Measurements from ENCODE around the gene GPR155. TPM values are rescaled to one million over a fixed set of nuclear protein-coding genes. Genes with fewer than 3 reads are reported as not detected.

Gene GPR155
- total and polyA plus RNA-seq, 9 of the 15 experiments (the other 6 are each of a cell fraction or from before 2014, with no cell fraction given) = 0.04 to 0.40 (median 0.11) TPM; not detected in 1

DNA sequence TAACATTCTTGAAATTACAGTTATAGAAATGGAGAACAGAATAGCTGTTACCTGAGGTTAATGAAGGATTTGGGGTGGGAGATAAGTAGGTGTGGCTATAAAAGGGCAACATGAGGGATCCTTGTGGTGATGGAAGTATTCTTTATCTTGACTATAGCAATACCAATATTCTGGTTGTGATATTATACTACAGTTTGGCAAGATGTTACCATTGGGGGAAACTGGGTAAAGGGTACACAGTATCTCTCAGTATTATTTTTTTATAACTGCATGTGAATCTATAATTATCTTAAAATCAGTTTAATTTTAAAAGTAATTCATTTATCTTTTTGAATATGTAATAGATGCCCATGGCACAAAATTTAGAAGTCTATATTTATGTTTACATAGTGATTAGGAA lies 83.2 kb downstream of the GPR155 start:
- Histone ChIP-seq H3K27me3 (ENCODE audit: control insufficient read depth in 2 of 2, insufficient read depth in 2 of 2, low read length in 2 of 2) (no peaks in the 10 kb centered on the region), H3K9me3 (replicated peaks; ENCODE audit: control insufficient read depth, insufficient read depth, low read depth, low read length) (no peaks in the 10 kb centered on the region), H3K4me2 (ENCODE audit: insufficient read depth, low read length) (no peak overlapping the region), H3K79me2 (ENCODE audit: control insufficient read depth, insufficient read depth, low read length) (no peaks in the 10 kb centered on the region), H3K9me1 (ENCODE audit: control insufficient read depth, insufficient read depth, low read length) (no peaks in the 10 kb centered on the region), H3K4me1 (replicated peaks in 1 of 2; ENCODE audit: control insufficient read depth in 2 of 2, insufficient read depth in 2 of 2, low read length in 2 of 2) (no peaks in the 10 kb centered on the region), H3K27ac (ENCODE audit: extremely low read depth, low read depth, low read length) (no peak overlapping the region), H3K36me3 (ENCODE audit: control insufficient read depth, insufficient read depth, low read length) (0 out of 3 replicates have a peak, but pooled peaks cover 2% of the 10 kb centered on the region), H3K9ac (ENCODE audit: insufficient read depth in 1 of 2, low read depth in 2 of 2, low read length in 2 of 2) (no peak overlapping the region), H3K4me3 (no peak overlapping the region), H2AFZ (ENCODE audit: low read depth, low read length) (no peak overlapping the region), H4K20me1 (replicated peaks; ENCODE audit: control insufficient read depth, insufficient read depth, low read length) (no peaks in the 10 kb centered on the region)
- ChIA-PET POLR2A (interaction anchor here (0.7 kb wide), 1 partner anchor 65 kb away, joined by 3 read pairs; no protein-coding TSS in a partner anchor), CTCF (ENCODE audit: low intra/inter-chr PET ratio) (no interaction called here)
- DNase-seq (ENCODE audit: extremely low read depth in 1 of 4, low spot score in 3 of 4) = no peak
- no peak for ATAC-seq
- intact Hi-C loops (cut with micrococcal nuclease) (no loop called here), in situ Hi-C loops (cut with MboI) (no loop called here)
- FAIRE-seq = no peak
- BruUV-seq (replicated peaks) = no TSS peak
- TF ChIP-seq ZFP30 (CRISPR knock-in tag; IDR thresholded peaks at IDR 0.05; ENCODE audit: borderline replicate concordance) = no peak
- TF ChIP-seq EP400 (IDR thresholded peaks at IDR 0.05) = no peak
- TF ChIP-seq, protein P1, sequence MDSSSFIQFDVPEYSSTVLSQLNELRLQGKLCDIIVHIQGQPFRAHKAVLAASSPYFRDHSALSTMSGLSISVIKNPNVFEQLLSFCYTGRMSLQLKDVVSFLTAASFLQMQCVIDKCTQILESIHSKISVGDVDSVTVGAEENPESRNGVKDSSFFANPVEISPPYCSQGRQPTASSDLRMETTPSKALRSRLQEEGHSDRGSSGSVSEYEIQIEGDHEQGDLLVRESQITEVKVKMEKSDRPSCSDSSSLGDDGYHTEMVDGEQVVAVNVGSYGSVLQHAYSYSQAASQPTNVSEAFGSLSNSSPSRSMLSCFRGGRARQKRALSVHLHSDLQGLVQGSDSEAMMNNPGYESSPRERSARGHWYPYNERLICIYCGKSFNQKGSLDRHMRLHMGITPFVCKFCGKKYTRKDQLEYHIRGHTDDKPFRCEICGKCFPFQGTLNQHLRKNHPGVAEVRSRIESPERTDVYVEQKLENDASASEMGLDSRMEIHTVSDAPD (CRISPR knock-in tag; IDR thresholded peaks at IDR 0.05) = no peak
- TF ChIP-seq BCOR (IDR thresholded peaks at IDR 0.05) = no peak
- no peak for TF ChIP-seq ZFPM2 (CRISPR knock-in tag; IDR thresholded peaks at IDR 0.05)
- TF ChIP-seq, protein P2, sequence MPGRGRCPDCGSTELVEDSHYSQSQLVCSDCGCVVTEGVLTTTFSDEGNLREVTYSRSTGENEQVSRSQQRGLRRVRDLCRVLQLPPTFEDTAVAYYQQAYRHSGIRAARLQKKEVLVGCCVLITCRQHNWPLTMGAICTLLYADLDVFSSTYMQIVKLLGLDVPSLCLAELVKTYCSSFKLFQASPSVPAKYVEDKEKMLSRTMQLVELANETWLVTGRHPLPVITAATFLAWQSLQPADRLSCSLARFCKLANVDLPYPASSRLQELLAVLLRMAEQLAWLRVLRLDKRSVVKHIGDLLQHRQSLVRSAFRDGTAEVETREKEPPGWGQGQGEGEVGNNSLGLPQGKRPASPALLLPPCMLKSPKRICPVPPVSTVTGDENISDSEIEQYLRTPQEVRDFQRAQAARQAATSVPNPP (IDR thresholded peaks at IDR 0.05; ENCODE audit: borderline replicate concordance, insufficient read depth, insufficient read length) = no peak
- TF ChIP-seq, protein P3, sequence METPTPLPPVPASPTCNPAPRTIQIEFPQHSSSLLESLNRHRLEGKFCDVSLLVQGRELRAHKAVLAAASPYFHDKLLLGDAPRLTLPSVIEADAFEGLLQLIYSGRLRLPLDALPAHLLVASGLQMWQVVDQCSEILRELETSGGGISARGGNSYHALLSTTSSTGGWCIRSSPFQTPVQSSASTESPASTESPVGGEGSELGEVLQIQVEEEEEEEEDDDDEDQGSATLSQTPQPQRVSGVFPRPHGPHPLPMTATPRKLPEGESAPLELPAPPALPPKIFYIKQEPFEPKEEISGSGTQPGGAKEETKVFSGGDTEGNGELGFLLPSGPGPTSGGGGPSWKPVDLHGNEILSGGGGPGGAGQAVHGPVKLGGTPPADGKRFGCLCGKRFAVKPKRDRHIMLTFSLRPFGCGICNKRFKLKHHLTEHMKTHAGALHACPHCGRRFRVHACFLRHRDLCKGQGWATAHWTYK (CRISPR knock-in tag; IDR thresholded peaks at IDR 0.05) = no peak
- TF ChIP-seq, protein P4, sequence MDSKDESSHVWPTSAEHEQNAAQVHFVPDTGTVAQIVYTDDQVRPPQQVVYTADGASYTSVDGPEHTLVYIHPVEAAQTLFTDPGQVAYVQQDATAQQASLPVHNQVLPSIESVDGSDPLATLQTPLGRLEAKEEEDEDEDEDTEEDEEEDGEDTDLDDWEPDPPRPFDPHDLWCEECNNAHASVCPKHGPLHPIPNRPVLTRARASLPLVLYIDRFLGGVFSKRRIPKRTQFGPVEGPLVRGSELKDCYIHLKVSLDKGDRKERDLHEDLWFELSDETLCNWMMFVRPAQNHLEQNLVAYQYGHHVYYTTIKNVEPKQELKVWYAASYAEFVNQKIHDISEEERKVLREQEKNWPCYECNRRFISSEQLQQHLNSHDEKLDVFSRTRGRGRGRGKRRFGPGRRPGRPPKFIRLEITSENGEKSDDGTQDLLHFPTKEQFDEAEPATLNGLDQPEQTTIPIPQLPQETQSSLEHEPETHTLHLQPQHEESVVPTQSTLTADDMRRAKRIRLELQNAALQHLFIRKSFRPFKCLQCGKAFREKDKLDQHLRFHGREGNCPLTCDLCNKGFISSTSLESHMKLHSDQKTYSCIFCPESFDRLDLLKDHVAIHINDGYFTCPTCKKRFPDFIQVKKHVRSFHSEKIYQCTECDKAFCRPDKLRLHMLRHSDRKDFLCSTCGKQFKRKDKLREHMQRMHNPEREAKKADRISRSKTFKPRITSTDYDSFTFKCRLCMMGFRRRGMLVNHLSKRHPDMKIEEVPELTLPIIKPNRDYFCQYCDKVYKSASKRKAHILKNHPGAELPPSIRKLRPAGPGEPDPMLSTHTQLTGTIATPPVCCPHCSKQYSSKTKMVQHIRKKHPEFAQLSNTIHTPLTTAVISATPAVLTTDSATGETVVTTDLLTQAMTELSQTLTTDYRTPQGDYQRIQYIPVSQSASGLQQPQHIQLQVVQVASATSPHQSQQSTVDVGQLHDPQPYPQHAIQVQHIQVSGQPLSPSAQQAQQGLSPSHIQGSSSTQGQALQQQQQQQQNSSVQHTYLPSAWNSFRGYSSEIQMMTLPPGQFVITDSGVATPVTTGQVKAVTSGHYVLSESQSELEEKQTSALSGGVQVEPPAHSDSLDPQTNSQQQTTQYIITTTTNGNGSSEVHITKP (IDR thresholded peaks at IDR 0.05; ENCODE audit: partially characterized antibody) = no peak
- TF ChIP-seq RBBP5 (IDR thresholded peaks at IDR 0.05; ENCODE audit: borderline replicate concordance, insufficient read depth, low read length, poor library complexity, severe bottlenecking) = no peak
- TF ChIP-seq FOSL1 (tag; conservative IDR thresholded peaks at IDR 0.05) = no peak
- no peak for TF ChIP-seq SIX5 (IDR thresholded peaks at IDR 0.05; ENCODE audit: borderline replicate concordance in 1 of 2, insufficient read depth in 1 of 2, low read depth in 1 of 2, low read length in 2 of 2)

Data from K562 (cell line).